Measurements from ENCODE around the gene RRP1B. TPM values are rescaled to one million over a fixed set of nuclear protein-coding genes. Genes with fewer than 3 reads are reported as not detected.

The RRP1B gene
- total RNA-seq, 3 donors from 2014 or later = 106 to 132 (median 115) TPM

DNA sequence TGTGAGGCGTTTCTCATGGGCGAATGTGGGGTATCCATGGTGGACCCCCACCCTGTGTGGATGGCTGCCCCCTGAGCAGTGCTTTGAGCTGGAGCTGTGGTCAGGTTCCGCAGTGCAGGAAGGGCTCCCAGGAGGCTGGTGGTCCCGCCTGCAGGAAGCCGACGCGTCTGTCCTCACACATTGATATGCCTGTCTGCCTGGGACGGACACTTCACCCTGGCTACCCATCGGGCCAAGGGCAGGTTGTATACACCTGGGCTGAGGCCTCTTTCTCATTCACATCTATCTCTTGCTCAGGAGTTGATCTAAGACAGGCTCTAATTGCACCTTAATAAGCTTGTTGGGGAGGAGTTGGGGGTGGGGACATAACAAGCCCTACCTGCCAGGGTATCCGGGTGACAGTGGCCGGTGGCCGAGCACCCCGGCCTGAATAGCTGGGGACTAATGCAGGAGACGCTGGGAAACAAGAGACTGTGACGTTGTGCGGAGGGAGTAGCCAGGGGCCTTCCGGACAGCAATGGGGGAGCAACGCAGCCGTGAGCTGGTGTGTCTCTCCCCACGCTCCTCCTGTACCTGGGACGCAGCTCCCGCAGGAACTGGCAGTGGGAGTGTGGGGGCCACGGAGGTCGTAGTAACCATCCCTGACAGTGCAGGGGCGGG lies 81.3 kb downstream of the RRP1B start:
- H3K27me3 Mint-ChIP-seq (ENCODE audit: low read depth) = no peaks in the 10 kb centered on the region
- ATAC-seq (peak in 1 of 2 donors; percentile 25), DNase-seq (no peak)
- no peak overlapping the region for H3K4me3 Mint-ChIP-seq
- peaks cover 6% of the 10 kb centered on the region for H3K36me3 Mint-ChIP-seq (ENCODE audit: insufficient read depth)
- H3K4me1 Mint-ChIP-seq (ENCODE audit: low read depth) = no peaks in the 10 kb centered on the region
- no peaks in the 10 kb centered on the region for H3K9me3 Mint-ChIP-seq

DNA sequence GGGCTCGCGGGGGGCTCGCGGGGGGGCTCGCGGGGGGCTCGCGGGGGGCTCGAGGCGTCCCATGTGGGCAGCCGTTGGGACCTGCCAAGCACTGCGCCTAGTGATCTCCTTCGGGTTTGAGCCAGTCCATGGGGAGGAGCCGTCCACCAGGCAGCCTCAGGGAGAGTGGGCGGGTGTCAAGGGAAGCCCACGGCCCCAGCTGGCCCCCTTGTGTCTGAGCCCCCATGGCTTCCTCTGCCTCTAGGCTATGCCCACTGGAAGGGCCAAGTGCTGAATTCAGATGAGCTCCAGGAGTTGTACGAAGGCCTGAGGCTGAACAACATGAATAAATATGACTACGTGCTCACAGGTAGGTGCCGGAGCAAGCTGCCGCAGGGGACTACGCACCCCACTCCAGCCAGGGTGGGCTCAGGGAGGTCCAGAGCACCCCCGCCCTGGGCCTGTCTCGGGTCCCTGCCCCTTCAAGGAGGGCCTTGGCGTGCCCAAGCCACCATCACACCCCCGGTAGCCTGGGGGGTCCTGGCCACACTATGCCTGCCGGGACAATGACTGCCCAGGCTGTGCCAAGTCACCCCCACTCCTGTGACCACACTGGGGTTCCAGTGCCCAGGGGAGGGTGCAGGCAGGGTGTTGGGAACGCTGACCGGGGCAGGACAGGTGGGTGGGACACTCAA lies 82.2 kb downstream of the RRP1B start:
- H3K27me3 Mint-ChIP-seq (ENCODE audit: low read depth) = no peaks in the 10 kb centered on the region
- DNase-seq (no peak), ATAC-seq (no peak)
- no peaks in the 10 kb centered on the region for H3K4me1 Mint-ChIP-seq (ENCODE audit: low read depth)
- H3K36me3 Mint-ChIP-seq (ENCODE audit: insufficient read depth) = peaks cover 7% of the 10 kb centered on the region
- no peaks in the 10 kb centered on the region for H3K9me3 Mint-ChIP-seq
- H3K4me3 Mint-ChIP-seq = no peak overlapping the region

GRCh38 chr21:43743947-43744346 lies 84.6 kb downstream of the RRP1B start:
- no peak for ATAC-seq

GRCh38 chr21:43744725-43745124 lies 85.4 kb downstream of the RRP1B start:
- DNase-seq = no peak
- no peak overlapping the region for H3K4me3 Mint-ChIP-seq
- no peak for ATAC-seq
- no peaks in the 10 kb centered on the region for H3K9me3 Mint-ChIP-seq
- H3K36me3 Mint-ChIP-seq (ENCODE audit: insufficient read depth) = peaks cover 18% of the 10 kb centered on the region
- H3K27me3 Mint-ChIP-seq (ENCODE audit: low read depth) = no peaks in the 10 kb centered on the region
- no peaks in the 10 kb centered on the region for H3K4me1 Mint-ChIP-seq (ENCODE audit: low read depth)

More at GRCh38 chr21:43743947-43744346, 84.6 kb downstream of the RRP1B start:
- H3K27me3 Mint-ChIP-seq (ENCODE audit: low read depth) = no peaks in the 10 kb centered on the region
- no peak overlapping the region for H3K4me3 Mint-ChIP-seq
- no peaks in the 10 kb centered on the region for H3K4me1 Mint-ChIP-seq (ENCODE audit: low read depth)
- DNase-seq = no peak
- H3K36me3 Mint-ChIP-seq (ENCODE audit: insufficient read depth) = peaks cover 13% of the 10 kb centered on the region
- H3K9me3 Mint-ChIP-seq = no peaks in the 10 kb centered on the region

Other genes starting within 250 kb of the RRP1B start
- 10 to 100 TPM; 14.0 to 19.6 (median 16.7) TPM for gene SIK1, start 232.4 kb upstream of the RRP1B start, total RNA-seq
- gene HSF2BP, start 72 bp upstream of the RRP1B start, total RNA-seq = 1 to 10 TPM; 1.7 to 2.1 (median 1.9) TPM
- 100 to 1,000 TPM; 101 to 114 (median 106) TPM for gene PDXK, start 59.6 kb downstream of the RRP1B start, total RNA-seq
- 10 to 100 TPM; 17.7 to 26.9 (median 24.5) TPM for gene CSTB, start 116.7 kb downstream of the RRP1B start, total RNA-seq
- gene RRP1, start 130.0 kb downstream of the RRP1B start, total RNA-seq = 100 to 1,000 TPM; 132 to 139 (median 136) TPM
- 100 to 1,000 TPM in 2 of 3 donors, 10 to 100 TPM in 1; 97.4 to 122 (median 117) TPM for gene AGPAT3, start 205.7 kb downstream of the RRP1B start, total RNA-seq

All from activated T-cell treated with anti-CD3 and anti-CD28 coated beads, Interleukin-2, amount 50 U/mL, for 4 hours (primary cell).